ENCODE data around the gene CNDP1. TPM values are rescaled to one million over a fixed set of nuclear protein-coding genes. Genes with fewer than 3 reads are reported as not detected.
A peak's percentile ranks its signal among the peaks of the same experiment; 100 is the strongest.

Gene CNDP1
- polyA plus RNA-seq, 4 donors, result 0.13 to 11.9 (median 6.5) TPM

- Histone ChIP-seq H3K27me3 (ENCODE audit: control insufficient read depth in 3 of 3, insufficient read depth in 3 of 3, low read length in 3 of 3) (no peaks in the 10 kb centered on the region), H3K4me1 (ENCODE audit: control insufficient read depth in 3 of 3, insufficient read depth in 2 of 3, low read depth in 1 of 3, low read length in 2 of 3) (peaks cover 0 to 37% (median 3%) of the 10 kb centered on the region in 3 donors), H3K9me3 (ENCODE audit: control insufficient read depth in 2 of 2, insufficient read depth in 1 of 2, low read depth in 1 of 2, low read length in 1 of 2) (no peaks in the 10 kb centered on the region), H3K4me3 (ENCODE audit: low read depth in 1 of 3, low read length in 3 of 3) (no peak overlapping the region), H3K27ac (ENCODE audit: low read depth in 1 of 3, low read length in 2 of 3) (peak overlapping the region; percentile 1 to 76 (median 59)), H3K36me3 (ENCODE audit: control insufficient read depth in 3 of 3, insufficient read depth in 2 of 3, low read depth in 1 of 3, low read length in 3 of 3) (peaks cover 29 to 94% (median 34%) of the 10 kb centered on the region in 3 donors)
- 33 to 64% (median 50%) methylated on average over 9 of the region's 9 CpGs for WGBS, 3 donors
- DNase-seq (no peak), FAIRE-seq (no peak)
These were observed 25.9 kb upstream of the CNDP1 start for GRCh38 chr18:74508366-74508765.

- peak overlapping the region in 2 of 3 donors; percentile 1 to 76 for H3K27ac ChIP-seq (ENCODE audit: low read depth in 1 of 3, low read length in 2 of 3)
- H3K4me3 ChIP-seq (ENCODE audit: low read depth in 1 of 3, low read length in 3 of 3), result no peak overlapping the region
- 16 to 58% (median 49%) methylated on average over 11 of the region's 11 CpGs for WGBS, 3 donors
- no peak for FAIRE-seq
- peaks cover 27 to 95% (median 35%) of the 10 kb centered on the region in 3 donors for H3K36me3 ChIP-seq (ENCODE audit: control insufficient read depth in 3 of 3, insufficient read depth in 2 of 3, low read depth in 1 of 3, low read length in 3 of 3)
- DNase-seq, result peak; percentile 88 to 94
- no peaks in the 10 kb centered on the region for H3K27me3 ChIP-seq (ENCODE audit: control insufficient read depth in 3 of 3, insufficient read depth in 3 of 3, low read length in 3 of 3)
- H3K4me1 ChIP-seq (ENCODE audit: control insufficient read depth in 3 of 3, insufficient read depth in 2 of 3, low read depth in 1 of 3, low read length in 2 of 3), result peaks cover 0 to 37% (median 3%) of the 10 kb centered on the region in 3 donors
- H3K9me3 ChIP-seq (ENCODE audit: control insufficient read depth in 2 of 2, insufficient read depth in 1 of 2, low read depth in 1 of 2, low read length in 1 of 2), result no peaks in the 10 kb centered on the region
These were observed 25.5 kb upstream of the CNDP1 start for GRCh38 chr18:74508821-74509225.

GRCh38 chr18:74509856-74510769, 24.2 kb upstream of the CNDP1 start:
- WGBS, 3 donors, result 87 to 88% (median 88%) methylated on average over 29 of the region's 29 CpGs
- Histone ChIP-seq H3K27ac (ENCODE audit: low read depth in 1 of 3, low read length in 2 of 3) (no peak overlapping the region), H3K9me3 (ENCODE audit: control insufficient read depth in 2 of 2, insufficient read depth in 1 of 2, low read depth in 1 of 2, low read length in 1 of 2) (no peaks in the 10 kb centered on the region), H3K36me3 (ENCODE audit: control insufficient read depth in 3 of 3, insufficient read depth in 2 of 3, low read depth in 1 of 3, low read length in 3 of 3) (peaks cover 27 to 93% (median 36%) of the 10 kb centered on the region in 3 donors), H3K27me3 (ENCODE audit: control insufficient read depth in 3 of 3, insufficient read depth in 3 of 3, low read length in 3 of 3) (no peaks in the 10 kb centered on the region), H3K4me3 (ENCODE audit: low read depth in 1 of 3, low read length in 3 of 3) (no peak overlapping the region), H3K4me1 (ENCODE audit: control insufficient read depth in 3 of 3, insufficient read depth in 2 of 3, low read depth in 1 of 3, low read length in 2 of 3) (peaks cover 0 to 37% (median 3%) of the 10 kb centered on the region in 3 donors)
- DNase-seq, result no peak
- no peak for FAIRE-seq

- FAIRE-seq (no peak), DNase-seq (no peak)
- peaks cover 0 to 37% (median 6%) of the 10 kb centered on the region in 3 donors for H3K4me1 ChIP-seq (ENCODE audit: control insufficient read depth in 3 of 3, insufficient read depth in 2 of 3, low read depth in 1 of 3, low read length in 2 of 3)
- 94% methylated on average over 12 of the region's 12 CpGs for WGBS, 3 donors
- H3K9me3 ChIP-seq (ENCODE audit: control insufficient read depth in 2 of 2, insufficient read depth in 1 of 2, low read depth in 1 of 2, low read length in 1 of 2), result no peaks in the 10 kb centered on the region
- H3K4me3 ChIP-seq (ENCODE audit: low read depth in 1 of 3, low read length in 3 of 3), result no peak overlapping the region
- no peaks in the 10 kb centered on the region for H3K27me3 ChIP-seq (ENCODE audit: control insufficient read depth in 3 of 3, insufficient read depth in 3 of 3, low read length in 3 of 3)
- no peak overlapping the region for H3K27ac ChIP-seq (ENCODE audit: low read depth in 1 of 3, low read length in 2 of 3)
- peaks cover 26 to 94% (median 37%) of the 10 kb centered on the region in 3 donors for H3K36me3 ChIP-seq (ENCODE audit: control insufficient read depth in 3 of 3, insufficient read depth in 2 of 3, low read depth in 1 of 3, low read length in 3 of 3)
These were observed 23.6 kb upstream of the CNDP1 start for GRCh38 chr18:74510770-74511095.

- FAIRE-seq (no peak), DNase-seq (no peak)
- no peak overlapping the region for H3K27ac ChIP-seq (ENCODE audit: low read depth in 1 of 3, low read length in 2 of 3)
- H3K9me3 ChIP-seq (ENCODE audit: control insufficient read depth in 2 of 2, insufficient read depth in 1 of 2, low read depth in 1 of 2, low read length in 1 of 2), result no peaks in the 10 kb centered on the region
- peaks cover 0 to 36% (median 8%) of the 10 kb centered on the region in 3 donors for H3K4me1 ChIP-seq (ENCODE audit: control insufficient read depth in 3 of 3, insufficient read depth in 2 of 3, low read depth in 1 of 3, low read length in 2 of 3)
- H3K36me3 ChIP-seq (ENCODE audit: control insufficient read depth in 3 of 3, insufficient read depth in 2 of 3, low read depth in 1 of 3, low read length in 3 of 3), result peaks cover 36 to 94% (median 42%) of the 10 kb centered on the region in 3 donors
- no peak overlapping the region for H3K4me3 ChIP-seq (ENCODE audit: low read depth in 1 of 3, low read length in 3 of 3)
- no peaks in the 10 kb centered on the region for H3K27me3 ChIP-seq (ENCODE audit: control insufficient read depth in 3 of 3, insufficient read depth in 3 of 3, low read length in 3 of 3)
- whole genome bisulfite sequencing, 3 donors, result 82 to 88% (median 84%) methylated on average over 7 of the region's 7 CpGs
These were observed 22.5 kb upstream of the CNDP1 start for GRCh38 chr18:74511823-74512222.

GRCh38 chr18:74512321-74513053, 21.8 kb upstream of the CNDP1 start:
- Histone ChIP-seq H3K27ac (ENCODE audit: low read depth in 1 of 3, low read length in 2 of 3) (no peak overlapping the region), H3K4me1 (ENCODE audit: control insufficient read depth in 3 of 3, insufficient read depth in 2 of 3, low read depth in 1 of 3, low read length in 2 of 3) (peaks cover 0 to 36% (median 10%) of the 10 kb centered on the region in 3 donors), H3K36me3 (ENCODE audit: control insufficient read depth in 3 of 3, insufficient read depth in 2 of 3, low read depth in 1 of 3, low read length in 3 of 3) (peaks cover 37 to 94% (median 40%) of the 10 kb centered on the region in 3 donors), H3K4me3 (ENCODE audit: low read depth in 1 of 3, low read length in 3 of 3) (no peak overlapping the region), H3K9me3 (ENCODE audit: control insufficient read depth in 2 of 2, insufficient read depth in 1 of 2, low read depth in 1 of 2, low read length in 1 of 2) (no peaks in the 10 kb centered on the region), H3K27me3 (ENCODE audit: control insufficient read depth in 3 of 3, insufficient read depth in 3 of 3, low read length in 3 of 3) (no peaks in the 10 kb centered on the region)
- WGBS, 3 donors, result 92 to 95% (median 94%) methylated on average over 15 of the region's 15 CpGs
- no peak for FAIRE-seq
- no peak for DNase-seq

- FAIRE-seq, result no peak
- no peaks in the 10 kb centered on the region for H3K27me3 ChIP-seq (ENCODE audit: control insufficient read depth in 3 of 3, insufficient read depth in 3 of 3, low read length in 3 of 3)
- DNase-seq, result no peak
- H3K36me3 ChIP-seq (ENCODE audit: control insufficient read depth in 3 of 3, insufficient read depth in 2 of 3, low read depth in 1 of 3, low read length in 3 of 3), result peaks cover 37 to 93% (median 41%) of the 10 kb centered on the region in 3 donors
- H3K4me1 ChIP-seq (ENCODE audit: control insufficient read depth in 3 of 3, insufficient read depth in 2 of 3, low read depth in 1 of 3, low read length in 2 of 3), result peaks cover 0 to 30% (median 10%) of the 10 kb centered on the region in 3 donors
- no peak overlapping the region for H3K27ac ChIP-seq (ENCODE audit: low read depth in 1 of 3, low read length in 2 of 3)
- H3K4me3 ChIP-seq (ENCODE audit: low read depth in 1 of 3, low read length in 3 of 3), result no peak overlapping the region
- WGBS, 3 donors, result 93% methylated on average over 27 of the region's 27 CpGs
- H3K9me3 ChIP-seq (ENCODE audit: control insufficient read depth in 2 of 2, insufficient read depth in 1 of 2, low read depth in 1 of 2, low read length in 1 of 2), result no peaks in the 10 kb centered on the region
These were observed 21.0 kb upstream of the CNDP1 start for GRCh38 chr18:74513149-74513882.

GRCh38 chr18:74513883-74514205, 20.5 kb upstream of the CNDP1 start:
- Histone ChIP-seq H3K36me3 (ENCODE audit: control insufficient read depth in 3 of 3, insufficient read depth in 2 of 3, low read depth in 1 of 3, low read length in 3 of 3) (peaks cover 39 to 93% (median 46%) of the 10 kb centered on the region in 3 donors), H3K4me1 (ENCODE audit: control insufficient read depth in 3 of 3, insufficient read depth in 2 of 3, low read depth in 1 of 3, low read length in 2 of 3) (peaks cover 0 to 25% (median 10%) of the 10 kb centered on the region in 3 donors), H3K27ac (ENCODE audit: low read depth in 1 of 3, low read length in 2 of 3) (no peak overlapping the region), H3K27me3 (ENCODE audit: control insufficient read depth in 3 of 3, insufficient read depth in 3 of 3, low read length in 3 of 3) (no peaks in the 10 kb centered on the region), H3K9me3 (ENCODE audit: control insufficient read depth in 2 of 2, insufficient read depth in 1 of 2, low read depth in 1 of 2, low read length in 1 of 2) (no peaks in the 10 kb centered on the region), H3K4me3 (ENCODE audit: low read depth in 1 of 3, low read length in 3 of 3) (no peak overlapping the region)
- 80 to 87% (median 85%) methylated on average over 8 of the region's 8 CpGs for WGBS, 3 donors
- DNase-seq (no peak), FAIRE-seq (no peak)

Data from small intestine (tissue), 7 donors.